Adipocyte (in vitro differentiated cells): ENCODE results near the gene STK32C.
"Not testable (repeated sequence)": the region's sequence is repeated elsewhere in the genome, so short reads cannot be mapped to it uniquely, and the experiment has no call there.

Source experiments
- DNase-seq: peaks from one replicate; pipeline ENCODE4 v3.0.0-alpha.2; 2015; ENCODE audit warnings: low read depth
- H3K27me3 ChIP-seq: replicated peaks from 2 replicates; pipeline ENCODE4 v1.7.0; 2013; ENCODE audit warnings: mild to moderate bottlenecking, low read length, moderate library complexity; ENCODE audit not compliant: control insufficient read depth, insufficient read depth
- H3K36me3 ChIP-seq: 2 replicates; pipeline ENCODE4 v1.7.0; 2013; ENCODE audit warnings: low read length, mild to moderate bottlenecking, moderate library complexity; ENCODE audit not compliant: control insufficient read depth, insufficient read depth, severe bottlenecking
- H3K4me1 ChIP-seq: 2 replicates; pipeline ENCODE4 v1.7.0; 2013; ENCODE audit warnings: mild to moderate bottlenecking, low read length, moderate library complexity; ENCODE audit not compliant: control insufficient read depth, insufficient read depth
- H3K4me3 ChIP-seq: 2 replicates; pipeline ENCODE4 v1.7.0; 2013; ENCODE audit warnings: mild to moderate bottlenecking, low read length, moderate library complexity
- H3K9ac ChIP-seq: 2 replicates; pipeline ENCODE4 v1.7.0; 2013; ENCODE audit warnings: mild to moderate bottlenecking, low read length, moderate library complexity
- H3K9me3 ChIP-seq: 2 replicates; pipeline ENCODE4 v1.7.0; 2013; ENCODE audit warnings: mild to moderate bottlenecking, low read length, moderate library complexity; ENCODE audit not compliant: control insufficient read depth

The STK32C gene

DNA sequence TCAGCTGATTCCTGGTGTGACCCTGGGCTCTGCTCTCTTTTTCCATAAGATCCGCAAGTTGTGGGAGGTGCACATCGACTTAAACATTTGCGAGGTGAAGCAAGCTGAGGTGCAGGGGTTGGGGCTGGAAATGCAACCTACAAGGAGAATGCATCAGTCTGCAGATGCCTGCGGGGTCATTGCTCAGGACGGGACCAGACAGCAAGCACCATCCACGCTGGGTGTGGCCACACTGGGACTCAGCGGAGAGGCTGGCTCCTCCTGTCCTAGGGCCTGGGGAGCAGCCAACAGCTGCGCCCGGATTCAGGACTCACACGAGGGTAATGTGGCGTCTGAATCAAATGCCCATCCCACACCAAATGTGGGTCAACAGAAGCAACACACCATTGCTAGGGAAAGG lies 33.8 kb downstream of the STK32C start:
- Histone ChIP-seq H3K4me1 (peaks cover 13% of the 10 kb centered on the region), H3K36me3 (no peaks in the 10 kb centered on the region), H3K9me3 (no peaks in the 10 kb centered on the region), H3K27me3 (no peaks in the 10 kb centered on the region), H3K9ac (no peak overlapping the region), H3K4me3 (no peak overlapping the region)
- no peak for DNase-seq

- Histone ChIP-seq H3K9me3 (no peaks in the 10 kb centered on the region), H3K4me1 (peaks cover 13% of the 10 kb centered on the region), H3K9ac (no peak overlapping the region), H3K27me3 (no peaks in the 10 kb centered on the region), H3K4me3 (no peak overlapping the region), H3K36me3 (no peaks in the 10 kb centered on the region)
- no peak for DNase-seq
These were observed 34.3 kb downstream of the STK32C start for GRCh38 chr10:132273304-132273944.

- peaks cover 13% of the 10 kb centered on the region for H3K4me1 ChIP-seq
- no peaks in the 10 kb centered on the region for H3K36me3 ChIP-seq
- H3K4me3 ChIP-seq: peak overlapping the region; percentile 52
- peak; percentile 20 for DNase-seq
- H3K27me3 ChIP-seq: no peaks in the 10 kb centered on the region
- peak overlapping the region; percentile 11 for H3K9ac ChIP-seq
- H3K9me3 ChIP-seq: no peaks in the 10 kb centered on the region
These were observed 35.3 kb downstream of the STK32C start for GRCh38 chr10:132272231-132272971.

DNA sequence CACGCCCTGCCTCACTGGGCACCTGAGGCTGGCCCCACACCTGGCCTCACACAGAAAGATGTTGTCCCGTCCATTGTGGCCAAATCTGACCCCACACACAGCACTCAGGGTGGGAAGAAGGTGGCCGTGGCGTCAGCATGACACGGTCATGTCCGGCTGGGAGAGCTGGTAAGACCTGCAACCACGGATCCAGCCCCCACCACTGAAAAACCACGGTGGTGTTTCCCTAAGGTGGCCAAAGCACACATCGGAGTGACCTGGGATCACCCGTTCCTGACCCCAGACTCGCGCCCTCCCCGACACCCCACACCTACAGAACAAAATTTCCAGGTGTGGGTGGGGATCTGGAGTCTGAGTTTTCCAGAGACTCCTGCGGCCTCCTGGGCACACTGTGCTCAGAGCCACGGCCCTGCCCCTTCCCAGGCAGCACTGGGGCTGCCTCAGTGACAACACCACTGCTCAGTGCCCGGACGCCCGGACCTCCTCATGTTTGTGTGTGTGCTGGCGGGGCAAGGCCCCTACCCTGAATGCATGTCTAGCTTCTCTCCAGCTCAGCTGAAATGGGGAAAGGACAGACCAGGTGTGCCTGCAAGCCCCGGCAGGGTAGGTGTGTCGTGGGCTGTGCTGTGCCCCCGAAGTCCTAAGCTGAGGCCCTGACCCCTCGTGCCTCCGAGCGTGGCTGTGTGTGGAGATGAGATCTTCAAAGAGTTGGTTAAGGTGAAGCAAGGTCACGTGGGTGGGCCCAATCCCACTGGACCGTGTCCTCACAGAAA lies 36.1 kb downstream of the STK32C start:
- no peaks in the 10 kb centered on the region for H3K9me3 ChIP-seq

GRCh38 chr10:132270721-132271457 lies 36.9 kb downstream of the STK32C start:
- Histone ChIP-seq H3K4me1 (peaks cover 13% of the 10 kb centered on the region), H3K36me3 (no peaks in the 10 kb centered on the region), H3K4me3 (no peak overlapping the region), H3K9me3 (no peaks in the 10 kb centered on the region), H3K27me3 (no peaks in the 10 kb centered on the region), H3K9ac (no peak overlapping the region)
- DNase-seq: no peak

More for the DNA sequence above, 36.1 kb downstream of the STK32C start:
- Histone ChIP-seq H3K4me3 (peak overlapping the region; percentile 52), H3K36me3 (no peaks in the 10 kb centered on the region), H3K9ac (peak overlapping the region; percentile 11), H3K4me1 (peaks cover 13% of the 10 kb centered on the region), H3K27me3 (no peaks in the 10 kb centered on the region)
- no peak for DNase-seq

GRCh38 chr10:132270256-132270655 lies 37.5 kb downstream of the STK32C start:
- H3K36me3 ChIP-seq: no peaks in the 10 kb centered on the region
- no peak overlapping the region for H3K4me3 ChIP-seq
- H3K9me3 ChIP-seq: no peaks in the 10 kb centered on the region
- no peaks in the 10 kb centered on the region for H3K27me3 ChIP-seq
- H3K4me1 ChIP-seq: peaks cover 13% of the 10 kb centered on the region
- DNase-seq: no peak
- H3K9ac ChIP-seq: no peak overlapping the region

DNA sequence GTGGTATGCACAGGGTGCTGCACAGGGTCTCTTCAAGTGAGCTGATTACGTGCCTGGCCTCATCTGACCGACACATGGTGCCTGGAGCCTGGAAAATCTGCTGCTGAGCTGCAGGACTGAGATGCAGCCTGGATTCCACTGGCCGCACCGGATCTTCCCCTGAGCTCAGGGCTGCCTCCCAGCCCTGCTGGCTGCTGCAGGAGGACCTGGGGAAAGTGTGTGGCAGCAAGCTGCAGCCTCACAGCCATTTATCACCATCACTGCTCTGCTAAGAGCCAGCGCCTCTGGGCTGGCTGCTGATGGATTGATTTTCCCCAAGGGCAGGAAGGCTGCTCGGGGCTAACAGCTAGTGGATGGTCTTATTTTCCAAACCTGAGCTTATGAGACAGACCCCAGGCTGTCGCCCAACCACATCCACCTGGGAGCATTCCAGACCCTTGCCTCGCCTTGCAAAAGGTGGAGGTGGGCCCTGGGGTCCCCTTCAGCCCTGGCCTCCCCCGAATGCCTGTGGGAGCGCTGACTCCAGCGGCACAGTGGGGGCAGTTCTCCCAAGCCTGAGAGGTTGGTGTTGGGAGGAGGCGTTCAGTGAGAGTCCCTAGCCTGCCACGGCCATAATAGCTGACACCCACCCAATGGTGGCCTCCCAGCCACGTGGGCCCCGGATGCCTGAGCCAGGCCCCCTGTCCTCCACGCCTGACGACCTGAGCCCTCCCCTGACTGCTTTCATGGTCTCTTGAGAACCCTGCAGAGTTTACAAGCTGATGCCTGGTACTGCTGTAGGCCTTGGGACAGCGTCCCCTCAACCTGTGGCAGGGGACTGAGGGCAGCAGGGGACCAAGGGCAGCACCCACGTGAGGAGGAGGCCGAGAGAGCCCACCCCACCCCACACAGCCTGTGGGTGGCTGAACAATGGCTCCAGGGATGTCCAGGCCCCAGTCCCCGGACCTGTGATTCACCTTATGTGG lies 38.2 kb downstream of the STK32C start:
- H3K36me3 ChIP-seq: no peaks in the 10 kb centered on the region
- H3K9ac ChIP-seq: no peak overlapping the region
- no peaks in the 10 kb centered on the region for H3K9me3 ChIP-seq
- no peak for DNase-seq
- H3K27me3 ChIP-seq: no peaks in the 10 kb centered on the region
- peaks cover 13% of the 10 kb centered on the region for H3K4me1 ChIP-seq
- H3K4me3 ChIP-seq: no peak overlapping the region

- not testable (repeated sequence) for H3K4me3 ChIP-seq, H3K9ac ChIP-seq, H3K27me3 ChIP-seq, H3K36me3 ChIP-seq, H3K9me3 ChIP-seq, DNase-seq
- H3K4me1 ChIP-seq: peaks cover 12% of the 10 kb centered on the region
These were observed 39.8 kb downstream of the STK32C start for GRCh38 chr10:132267916-132268315.

DNA sequence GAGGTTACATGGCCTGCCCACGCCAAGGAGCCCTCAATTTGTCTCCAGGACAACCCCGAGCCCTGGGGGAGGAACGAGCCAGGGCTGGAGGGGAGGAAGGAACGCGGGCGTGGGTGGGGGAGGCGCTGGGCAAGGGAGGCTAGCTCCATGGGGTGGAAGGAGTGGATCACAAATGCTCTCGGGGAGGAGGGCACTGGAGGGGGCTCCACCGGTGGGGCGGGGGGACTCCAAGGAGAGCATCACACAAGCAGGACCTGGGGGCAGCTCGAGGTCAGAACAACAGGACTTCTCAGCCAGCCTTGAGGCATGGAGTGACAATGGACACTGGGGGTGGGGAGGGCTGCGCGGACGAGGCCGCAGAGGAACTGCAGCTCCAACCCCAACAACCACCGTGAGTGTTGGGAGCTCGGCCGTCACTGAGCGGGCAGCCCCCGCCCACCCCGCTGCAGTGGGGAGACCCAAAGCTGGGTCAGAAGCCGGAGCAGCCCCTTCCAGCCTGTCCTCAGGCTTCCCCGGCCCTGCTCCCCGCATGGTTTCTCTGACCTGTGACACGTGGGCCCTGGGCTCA lies 41.1 kb downstream of the STK32C start:
- no peaks in the 10 kb centered on the region for H3K27me3 ChIP-seq
- H3K9ac ChIP-seq: no peak overlapping the region
- H3K9me3 ChIP-seq: no peaks in the 10 kb centered on the region
- DNase-seq: no peak
- no peak overlapping the region for H3K4me3 ChIP-seq
- no peaks in the 10 kb centered on the region for H3K4me1 ChIP-seq
- no peaks in the 10 kb centered on the region for H3K36me3 ChIP-seq

DNA sequence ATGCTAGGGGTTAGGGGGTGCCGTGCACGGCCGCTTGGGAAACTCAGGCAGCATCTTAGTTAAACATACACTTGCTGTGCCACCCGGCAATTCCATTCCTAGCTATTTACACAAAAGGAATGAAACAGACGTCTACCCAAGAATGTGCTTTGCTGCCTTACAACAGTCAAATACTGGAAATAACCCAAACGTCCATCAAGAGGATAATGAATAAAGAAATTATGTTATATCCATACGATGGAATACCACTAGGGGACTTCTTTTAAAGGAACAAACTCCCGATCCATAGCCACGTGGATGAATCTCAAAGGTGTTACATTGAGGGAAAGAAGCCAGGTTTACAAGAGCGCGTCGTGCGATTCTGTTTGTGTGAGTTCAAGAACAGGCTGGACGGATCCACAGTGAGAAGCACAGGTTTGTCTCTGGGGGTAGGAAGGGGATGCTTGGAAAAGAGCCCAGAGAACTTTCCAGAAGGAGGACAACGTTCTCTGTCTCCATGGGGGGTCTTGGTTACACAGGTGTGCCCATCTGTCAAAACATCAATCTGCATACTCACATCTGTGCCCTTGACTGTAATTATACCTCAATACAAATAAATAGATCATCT lies 41.8 kb downstream of the STK32C start:
- peak; percentile 57 for DNase-seq
- no peaks in the 10 kb centered on the region for H3K27me3 ChIP-seq

More for the DNA sequence above, 41.8 kb downstream of the STK32C start:
- Histone ChIP-seq H3K9me3 (no peaks in the 10 kb centered on the region), H3K4me3 (no peak overlapping the region), H3K4me1 (no peaks in the 10 kb centered on the region), H3K9ac (no peak overlapping the region), H3K36me3 (no peaks in the 10 kb centered on the region)
